ENCODE results near the gene KIAA1549.

The KIAA1549 gene

GRCh38 chr7:138879356-138879755 lies 101.8 kb downstream of the KIAA1549 start:
- no peak for DNase-seq

DNA sequence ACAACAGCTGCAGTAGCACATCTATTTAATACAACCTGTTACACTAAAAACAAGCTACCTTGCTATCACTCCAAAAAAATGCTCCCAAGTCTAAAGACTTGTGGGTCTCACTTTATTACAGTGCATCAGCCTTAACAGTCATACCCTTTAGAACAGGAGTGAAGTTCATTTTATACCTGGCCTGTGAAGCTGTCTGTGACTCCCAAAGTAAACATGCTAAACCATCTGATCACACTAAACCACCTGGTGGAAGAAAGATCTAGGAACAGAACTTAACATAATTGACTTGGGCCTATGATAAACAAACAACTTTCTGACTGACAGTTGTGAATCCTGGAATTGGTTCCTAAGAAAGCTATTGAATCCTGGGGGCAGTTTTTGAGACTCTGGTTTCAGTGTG lies 102.3 kb downstream of the KIAA1549 start:
- no peak for DNase-seq

GRCh38 chr7:138878051-138878450 lies 103.1 kb downstream of the KIAA1549 start:
- no peak for DNase-seq

- no peak for DNase-seq
Observed at GRCh38 chr7:138876326-138876725, 104.9 kb downstream of the KIAA1549 start.

DNA sequence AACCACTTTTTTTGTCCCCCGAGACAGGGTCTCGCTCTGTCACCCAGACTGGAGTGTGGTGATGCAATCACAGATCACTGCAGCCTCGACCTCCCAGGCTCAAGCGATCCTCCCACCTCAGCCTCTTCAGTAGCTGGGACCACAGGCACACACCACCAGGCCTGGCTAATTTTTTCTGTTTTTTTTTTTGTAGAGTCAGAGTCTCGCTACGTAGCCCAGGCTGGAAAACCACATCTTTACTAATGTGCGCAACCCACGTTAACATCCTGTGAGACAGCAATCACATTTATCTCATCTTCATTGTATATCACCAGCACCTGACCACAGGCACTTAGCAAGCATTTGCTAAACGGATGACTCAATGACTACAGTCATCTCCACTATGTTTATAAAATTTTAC lies 105.4 kb downstream of the KIAA1549 start:
- no peak for DNase-seq

DNA sequence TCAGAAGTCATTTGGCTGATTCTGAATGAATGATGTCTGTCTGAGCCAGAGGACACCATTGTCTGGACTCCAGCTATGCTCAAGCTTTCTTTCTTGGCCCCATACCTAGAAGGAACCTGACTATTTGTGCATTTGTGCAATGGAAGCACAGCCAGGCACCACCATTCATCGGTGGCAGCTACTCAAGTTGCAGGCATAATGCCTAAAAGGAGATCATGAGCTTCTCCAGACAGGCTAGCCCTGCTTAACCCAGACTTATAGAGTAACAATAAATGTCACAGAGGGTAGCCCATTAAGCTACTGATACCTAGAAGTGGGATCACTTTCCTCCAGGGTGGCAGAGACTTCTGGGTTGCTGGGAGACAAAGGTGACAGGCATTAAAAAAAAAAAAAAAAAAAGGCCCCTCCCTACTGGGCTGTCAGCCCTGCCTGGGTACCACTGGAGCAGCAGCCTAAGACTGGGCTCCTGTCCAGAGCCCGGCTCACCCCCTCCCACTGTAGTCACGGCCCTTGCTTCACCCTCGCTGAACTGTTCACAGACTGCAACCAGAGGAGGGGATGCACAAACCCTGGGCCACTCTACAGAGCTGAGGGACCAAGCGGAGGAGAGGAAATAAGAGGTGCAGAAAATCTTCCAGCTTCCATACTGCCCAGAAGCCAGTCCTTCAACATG lies 107.8 kb downstream of the KIAA1549 start:
- no peak for DNase-seq

DNA sequence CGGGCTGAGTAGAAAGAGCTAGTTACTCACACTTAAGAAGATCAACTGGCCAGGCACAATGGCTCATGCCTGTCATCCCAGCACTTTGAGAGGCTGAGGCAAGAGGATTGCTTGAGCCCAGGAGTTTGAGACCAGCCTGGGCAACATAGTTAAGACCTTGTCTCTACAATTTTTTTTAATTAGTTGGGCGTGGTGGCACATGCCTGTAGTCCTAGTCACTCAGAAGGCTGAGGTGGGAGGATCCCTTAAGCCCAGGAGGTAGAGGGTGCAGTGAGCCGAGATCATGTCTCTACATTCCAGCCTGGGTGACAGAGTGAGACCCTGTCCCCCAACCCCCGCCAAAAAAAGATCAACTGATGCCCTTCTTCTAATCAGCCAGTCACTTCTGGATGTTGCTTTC lies 108.6 kb downstream of the KIAA1549 start:
- no peak for DNase-seq

GRCh38 chr7:138871814-138872090 lies 109.4 kb downstream of the KIAA1549 start:
- DNase-seq = no peak

DNA sequence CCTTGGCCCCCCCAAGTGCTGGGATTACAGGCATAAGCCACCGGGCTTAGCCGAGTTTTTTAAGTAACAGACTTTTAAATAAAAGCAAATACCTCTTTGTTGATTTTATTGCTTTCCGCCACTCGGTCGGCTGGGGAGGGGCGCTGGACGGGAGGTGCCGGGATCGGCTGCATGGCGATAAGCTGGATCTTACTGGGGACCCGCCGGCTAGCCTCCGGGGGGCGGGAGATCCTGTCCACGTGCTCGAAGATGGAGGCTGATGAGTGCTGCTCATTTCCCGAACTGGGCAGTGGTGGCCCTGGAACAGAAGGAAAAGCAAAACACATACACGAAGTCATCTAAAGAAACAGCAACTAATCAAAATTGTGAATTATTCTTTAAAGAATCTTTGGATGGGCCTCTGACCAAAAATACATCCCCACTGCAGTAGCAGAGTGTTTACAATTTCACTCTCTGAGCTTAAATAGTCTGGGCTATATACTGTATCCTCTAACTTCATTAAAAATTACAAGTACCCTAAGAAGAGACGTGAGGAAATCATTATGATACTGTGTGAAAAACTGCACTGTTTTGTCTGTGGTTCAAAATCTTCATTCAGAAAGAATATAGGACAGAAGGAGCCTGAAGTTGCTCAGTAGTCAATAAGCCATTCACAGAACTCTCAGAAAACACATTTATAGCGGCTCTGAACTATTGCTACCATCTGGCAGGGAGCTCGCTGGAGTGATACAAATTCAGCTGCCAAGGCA lies 110.0 kb downstream of the KIAA1549 start:
- no peak for DNase-seq

- DNase-seq = no peak
Observed at GRCh38 chr7:138869353-138869752, 111.8 kb downstream of the KIAA1549 start.

GRCh38 chr7:138868711-138869110 lies 112.5 kb downstream of the KIAA1549 start:
- DNase-seq = no peak

DNA sequence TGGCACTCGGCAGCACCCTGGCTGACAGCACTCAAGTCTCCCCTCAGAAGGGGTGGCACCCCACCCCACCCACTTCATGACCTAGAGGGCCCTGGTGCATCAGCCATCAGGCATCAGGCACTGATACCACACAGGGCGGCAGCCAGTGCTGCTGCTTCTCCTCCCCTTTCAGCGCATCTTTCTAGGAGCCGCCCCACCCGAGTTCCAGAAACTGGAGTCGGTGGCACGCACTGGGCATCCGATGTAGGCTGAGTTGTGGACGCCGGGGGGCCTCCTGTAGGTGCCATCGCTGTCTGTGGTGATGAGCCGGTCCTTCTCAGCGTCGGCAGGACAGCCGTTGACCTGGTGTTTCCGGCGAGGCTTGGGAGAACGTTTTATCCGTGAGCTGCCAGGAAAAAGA lies 113.4 kb downstream of the KIAA1549 start:
- DNase-seq = no peak

DNA sequence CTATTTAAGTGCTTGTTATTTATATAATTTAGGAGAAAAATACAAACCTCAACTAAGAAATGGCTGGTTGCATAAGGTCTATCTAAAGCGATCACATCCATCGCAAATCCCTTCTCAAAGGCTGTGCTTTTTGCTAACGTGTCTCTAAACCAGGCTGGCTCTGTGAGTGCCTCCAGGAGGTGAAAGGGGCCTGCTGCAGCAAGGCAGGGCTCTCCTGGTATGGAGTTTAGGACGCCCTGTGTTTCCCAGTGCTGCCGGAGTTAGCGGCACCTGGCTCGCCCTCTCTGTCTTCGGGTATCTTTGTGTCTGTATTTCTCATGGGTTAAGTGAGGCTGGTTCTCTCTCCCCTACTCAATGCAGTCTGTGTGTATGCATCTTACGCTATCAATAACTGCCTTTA lies 114.8 kb downstream of the KIAA1549 start:
- no peak for DNase-seq

DNA sequence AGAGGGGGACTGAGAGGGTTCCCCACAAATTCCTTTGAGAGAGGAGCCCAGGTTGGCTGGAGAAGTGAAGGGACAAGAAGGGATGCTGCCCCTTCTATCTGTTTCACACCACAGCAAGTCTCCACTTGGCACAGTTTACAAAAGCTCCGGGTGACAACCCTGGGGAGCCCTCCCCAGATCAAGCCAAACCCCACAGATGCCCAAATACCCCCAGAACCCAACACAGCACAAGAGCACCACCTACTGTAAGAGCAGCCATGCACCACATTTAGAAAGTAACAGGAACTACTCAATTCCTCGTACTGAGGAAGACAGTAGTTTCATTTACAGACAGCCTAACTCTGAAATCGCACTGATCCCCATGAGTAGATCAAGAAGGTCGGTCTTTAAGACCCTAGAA lies 115.3 kb downstream of the KIAA1549 start:
- DNase-seq = no peak

DNA sequence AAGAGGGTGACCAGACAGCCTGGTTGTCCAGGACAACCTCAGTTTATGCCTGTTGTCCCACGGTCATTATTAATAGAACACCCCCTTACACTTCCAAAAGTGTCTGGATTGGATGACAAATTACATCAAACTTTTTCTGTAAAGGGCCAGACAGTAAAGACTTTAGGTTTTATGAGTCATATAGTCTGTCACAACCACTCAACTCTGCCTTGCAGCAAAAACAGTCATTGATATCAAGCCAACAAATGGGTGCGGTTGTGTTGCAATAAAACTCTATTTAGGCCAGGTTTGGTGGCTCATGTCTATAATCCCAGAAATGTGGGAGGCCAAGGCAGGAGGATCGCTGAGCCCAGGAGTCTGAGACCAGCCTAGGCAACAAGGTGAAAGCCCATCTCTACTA lies 116.5 kb downstream of the KIAA1549 start:
- DNase-seq = no peak

DNA sequence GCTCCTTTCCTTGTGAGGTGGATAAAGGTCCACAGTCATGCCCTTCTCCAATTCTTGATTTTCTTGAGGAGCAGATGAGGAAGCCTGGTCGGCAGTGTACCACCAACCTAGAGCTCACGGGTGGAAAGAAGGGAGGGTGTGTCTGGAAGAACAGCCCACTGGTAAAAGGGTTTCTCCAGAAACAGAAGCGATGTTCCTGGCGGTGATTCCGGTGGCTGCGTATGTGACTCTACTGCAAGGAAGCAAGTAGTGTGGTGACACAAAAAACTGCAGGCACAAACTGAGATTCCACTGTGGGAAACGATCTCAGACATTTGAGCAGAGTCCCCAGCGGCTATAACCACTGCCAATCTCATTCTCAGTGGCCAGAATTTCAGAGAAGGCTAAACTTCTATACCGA lies 117.3 kb downstream of the KIAA1549 start:
- DNase-seq = no peak

DNA sequence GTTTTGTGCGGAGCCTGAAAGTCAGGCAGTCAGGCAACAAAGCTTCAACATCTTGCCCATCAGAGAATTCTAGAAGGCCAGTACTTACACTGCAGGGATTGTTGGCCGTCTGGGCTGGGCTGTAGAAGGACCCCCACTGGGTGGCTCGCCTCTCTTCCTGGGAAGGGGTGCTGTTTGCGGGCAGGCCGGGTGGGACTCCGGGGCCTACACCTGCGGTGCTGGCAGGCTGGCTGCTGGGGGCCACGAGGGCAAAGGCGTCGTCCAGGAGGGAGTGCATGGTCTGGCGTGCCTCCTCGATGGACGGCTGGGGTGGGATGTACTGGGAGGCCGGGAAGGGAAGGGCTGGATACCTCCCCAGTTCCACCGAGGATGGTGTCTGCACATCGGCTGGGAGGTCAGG lies 120.1 kb downstream of the KIAA1549 start:
- DNase-seq = no peak

- DNase-seq = no peak
Observed at GRCh38 chr7:138857728-138858127, 123.5 kb downstream of the KIAA1549 start.

DNA sequence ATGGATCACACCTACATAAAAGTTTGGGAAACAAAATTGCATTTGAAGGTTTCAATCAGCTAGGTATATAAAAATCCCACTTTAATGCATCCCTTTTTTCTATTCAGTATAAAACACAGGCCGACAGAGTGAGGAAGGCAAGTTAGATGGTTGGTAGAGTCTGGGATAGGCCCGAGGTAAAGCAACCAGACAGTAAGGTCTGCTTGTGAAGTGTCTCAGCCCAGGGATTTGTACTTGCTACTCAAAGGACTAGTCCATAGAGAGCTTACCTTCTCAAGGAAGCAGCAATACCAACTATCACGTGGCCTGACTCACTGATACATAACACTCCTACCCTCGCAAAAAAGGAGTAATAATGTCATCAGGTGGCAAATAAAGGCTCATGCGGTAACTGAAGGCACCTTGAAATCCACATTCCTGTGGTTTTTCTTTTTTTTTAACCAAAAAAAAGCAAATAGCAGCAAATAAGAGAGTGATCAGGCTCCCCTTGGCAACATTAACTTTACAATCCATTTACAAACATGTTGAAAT lies 127.0 kb downstream of the KIAA1549 start:
- no peak for DNase-seq

- DNase-seq = no peak
Observed at GRCh38 chr7:138853448-138853847, 127.7 kb downstream of the KIAA1549 start.

DNA sequence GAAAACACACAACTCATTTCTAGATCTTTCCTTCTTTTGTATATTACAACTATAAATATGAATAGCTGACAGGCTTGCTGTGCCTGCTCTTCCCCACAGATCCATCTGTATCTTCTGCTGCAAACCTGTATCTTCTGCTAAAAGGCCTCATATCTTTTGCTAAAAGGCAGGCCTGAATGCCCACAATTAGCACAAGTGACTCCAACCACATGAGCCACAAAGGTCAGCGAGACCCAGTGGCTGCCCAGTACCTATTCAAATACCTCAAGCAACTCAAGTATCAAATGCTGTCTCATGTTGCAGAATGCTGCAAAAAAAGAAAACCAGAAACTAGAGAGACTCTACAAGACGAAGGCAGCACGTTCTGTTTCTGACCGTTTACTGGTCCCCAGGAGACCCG lies 128.7 kb downstream of the KIAA1549 start:
- DNase-seq = no peak

GRCh38 chr7:138849701-138850100 lies 131.5 kb downstream of the KIAA1549 start:
- DNase-seq = no peak

DNA sequence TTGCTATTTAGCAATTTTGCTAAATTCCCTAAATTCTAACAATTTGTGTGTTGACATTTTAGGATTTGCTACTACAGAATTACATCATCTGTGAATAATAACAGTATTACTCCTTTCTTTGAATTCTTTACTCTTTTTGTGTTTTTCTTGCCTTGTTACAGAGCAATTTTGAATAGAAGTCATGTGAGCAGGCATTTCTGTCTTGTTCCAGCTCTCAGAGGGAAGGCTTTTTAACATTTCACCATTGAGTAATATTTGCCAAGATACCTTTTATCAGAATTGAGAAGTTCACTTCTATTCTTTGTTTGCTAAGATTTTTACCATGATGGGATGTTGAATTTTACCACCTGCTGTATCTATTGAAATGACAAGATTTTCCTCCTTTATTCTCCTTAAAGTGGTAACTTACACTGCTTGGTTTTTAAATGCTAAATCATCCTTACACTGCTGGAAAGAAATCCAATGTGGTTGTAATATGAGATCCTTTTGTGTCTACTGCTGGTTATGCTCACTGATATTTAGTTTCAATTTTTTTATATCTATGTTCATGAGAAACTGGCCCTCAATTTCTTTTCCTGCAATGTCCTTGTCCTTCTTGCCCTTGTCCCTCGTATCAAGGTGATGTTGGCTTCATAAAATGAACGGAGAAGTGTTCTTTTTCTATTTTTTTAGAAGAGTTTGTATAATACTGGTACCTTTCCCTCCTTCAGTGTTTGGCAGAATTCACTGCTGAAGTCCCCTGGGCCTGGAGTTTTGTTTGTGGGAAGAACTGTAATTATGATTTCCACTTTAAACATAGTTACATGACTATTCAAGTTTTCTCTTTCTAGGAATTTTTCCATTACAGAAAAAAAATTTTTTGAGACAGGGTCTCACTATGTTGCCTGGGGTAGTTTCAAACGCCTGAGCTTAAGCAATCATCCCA lies 132.9 kb downstream of the KIAA1549 start:
- DNase-seq = no peak

DNA sequence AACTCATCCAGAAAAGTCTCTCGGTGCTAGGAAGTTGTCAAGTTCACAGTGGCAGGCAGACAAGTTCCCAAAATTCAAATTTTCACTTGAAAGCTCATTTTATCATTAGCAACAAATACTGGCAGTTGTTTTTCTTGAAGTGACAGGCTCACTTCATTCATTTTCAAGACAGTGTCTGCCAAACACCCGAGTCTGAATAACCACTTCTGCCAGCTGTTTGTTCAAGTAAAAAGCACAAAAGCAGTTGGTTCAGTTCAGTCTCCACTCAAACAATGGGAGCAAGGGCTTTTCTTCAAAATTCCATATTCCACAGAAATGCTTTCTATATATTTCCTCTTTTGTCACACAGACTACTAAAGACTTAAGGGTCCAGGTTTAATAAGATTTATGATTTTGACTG lies 135.5 kb downstream of the KIAA1549 start:
- no peak for DNase-seq
